ENCODE measurements around the gene NSDHL.

DNA sequence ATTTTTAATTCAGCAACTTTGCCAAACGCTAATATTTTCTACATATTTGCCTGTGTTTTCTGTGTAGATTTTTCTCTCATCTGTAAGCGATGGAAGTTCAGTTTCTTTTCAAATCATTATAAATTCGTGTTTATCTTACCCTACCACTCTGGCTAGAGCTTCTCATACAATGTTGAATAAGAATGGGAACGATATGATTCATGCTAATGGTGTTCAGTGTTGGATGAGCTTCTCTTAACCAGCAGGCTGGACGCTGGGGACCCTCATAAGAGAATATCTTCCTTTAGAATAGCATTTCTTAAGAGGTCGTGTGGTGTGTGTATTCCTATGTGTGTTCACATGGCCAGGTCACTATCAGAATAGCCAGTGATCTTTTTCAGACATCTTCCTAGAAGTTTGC is 31.0 kb downstream of the NSDHL start:
- TF ChIP-seq, protein P1, sequence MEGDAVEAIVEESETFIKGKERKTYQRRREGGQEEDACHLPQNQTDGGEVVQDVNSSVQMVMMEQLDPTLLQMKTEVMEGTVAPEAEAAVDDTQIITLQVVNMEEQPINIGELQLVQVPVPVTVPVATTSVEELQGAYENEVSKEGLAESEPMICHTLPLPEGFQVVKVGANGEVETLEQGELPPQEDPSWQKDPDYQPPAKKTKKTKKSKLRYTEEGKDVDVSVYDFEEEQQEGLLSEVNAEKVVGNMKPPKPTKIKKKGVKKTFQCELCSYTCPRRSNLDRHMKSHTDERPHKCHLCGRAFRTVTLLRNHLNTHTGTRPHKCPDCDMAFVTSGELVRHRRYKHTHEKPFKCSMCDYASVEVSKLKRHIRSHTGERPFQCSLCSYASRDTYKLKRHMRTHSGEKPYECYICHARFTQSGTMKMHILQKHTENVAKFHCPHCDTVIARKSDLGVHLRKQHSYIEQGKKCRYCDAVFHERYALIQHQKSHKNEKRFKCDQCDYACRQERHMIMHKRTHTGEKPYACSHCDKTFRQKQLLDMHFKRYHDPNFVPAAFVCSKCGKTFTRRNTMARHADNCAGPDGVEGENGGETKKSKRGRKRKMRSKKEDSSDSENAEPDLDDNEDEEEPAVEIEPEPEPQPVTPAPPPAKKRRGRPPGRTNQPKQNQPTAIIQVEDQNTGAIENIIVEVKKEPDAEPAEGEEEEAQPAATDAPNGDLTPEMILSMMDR (IDR thresholded peaks at IDR 0.05; ENCODE audit: low read depth, low read length) = no peak
- no peak for TF ChIP-seq POLR2A (IDR thresholded peaks at IDR 0.05; ENCODE audit: extremely low read depth, insufficient read length)

Measured in NB4 (cell line).